GM19372 (cell line): Measurements from ENCODE around the gene ERICH2.

Source experiments
- ATAC-seq: cut with Tn5 transposase; IDR thresholded peaks from one replicate; pipeline ENCODE4 v1.9.1; 2021; ENCODE audit warnings: mild to moderate bottlenecking, low read depth, moderate library complexity; ENCODE audit not compliant: unreplicated experiment

The ERICH2 gene

GRCh38 chr2:170830166-170830565 lies 60.0 kb downstream of the ERICH2 start:
- ATAC-seq: no peak

- no peak for ATAC-seq
Measured at GRCh38 chr2:170831115-170831514, 60.9 kb downstream of the ERICH2 start.

- ATAC-seq: no peak
Measured at GRCh38 chr2:170836027-170836426, 65.8 kb downstream of the ERICH2 start.

- ATAC-seq: no peak
Measured at GRCh38 chr2:170840717-170841210, 70.6 kb downstream of the ERICH2 start.

GRCh38 chr2:170842785-170843184 lies 72.6 kb downstream of the ERICH2 start:
- ATAC-seq: no peak

GRCh38 chr2:170843656-170844055 lies 73.5 kb downstream of the ERICH2 start:
- no peak for ATAC-seq

GRCh38 chr2:170845343-170845742 lies 75.2 kb downstream of the ERICH2 start:
- no peak for ATAC-seq

- ATAC-seq: no peak
Measured at GRCh38 chr2:170846314-170846713, 76.1 kb downstream of the ERICH2 start.

- ATAC-seq: no peak
Measured at GRCh38 chr2:170847716-170848115, 77.5 kb downstream of the ERICH2 start.
